KOPT-K1 (cell line): ENCODE data around the gene GDA.
"Not testable (repeated sequence)": the region's sequence is repeated elsewhere in the genome, so short reads cannot be mapped to it uniquely, and the experiment has no call there.

Experiments
- H3K27ac ChIP-seq: fragments of 200-600 bp; sonication (generic); 2 replicates; pipeline ENCODE4 v1.5.1; 2016; ENCODE audit warnings: antibody characterized with exemption, mild to moderate bottlenecking, low read depth, low read length; ENCODE audit not compliant: poor library complexity, severe bottlenecking
- H3K36me3 ChIP-seq: fragments of 200-600 bp; sonication (generic); 2 replicates; pipeline ENCODE4 v1.5.1; 2017; ENCODE audit warnings: antibody characterized with exemption, mild to moderate bottlenecking, low read length, moderate library complexity; ENCODE audit not compliant: insufficient read depth
- H3K9me3 ChIP-seq: fragments of 200-600 bp; sonication (generic); 2 replicates; pipeline ENCODE4 v1.5.1; 2017; ENCODE audit warnings: antibody characterized with exemption, low read length, mild to moderate bottlenecking; ENCODE audit not compliant: insufficient read depth, poor library complexity, severe bottlenecking

GDA gene

GRCh38 chr9:72270359-72270758 lies 121.1 kb downstream of the GDA start:
- H3K36me3 ChIP-seq, H3K27ac ChIP-seq, H3K9me3 ChIP-seq: not testable (repeated sequence)

GRCh38 chr9:72271613-72272478 lies 122.6 kb downstream of the GDA start:
- no peaks in the 10 kb centered on the region for H3K9me3 ChIP-seq
- no peaks in the 10 kb centered on the region for H3K36me3 ChIP-seq
- H3K27ac ChIP-seq = no peak overlapping the region

- Histone ChIP-seq H3K27ac (no peak overlapping the region), H3K36me3 (no peaks in the 10 kb centered on the region), H3K9me3 (no peaks in the 10 kb centered on the region)
These were observed 125.2 kb downstream of the GDA start for GRCh38 chr9:72274441-72274840.

- Histone ChIP-seq H3K9me3 (no peaks in the 10 kb centered on the region), H3K36me3 (no peaks in the 10 kb centered on the region), H3K27ac (no peak overlapping the region)
These were observed 125.7 kb downstream of the GDA start for GRCh38 chr9:72274916-72275315.

GRCh38 chr9:72276429-72276828 lies 127.2 kb downstream of the GDA start:
- Histone ChIP-seq H3K27ac (no peak overlapping the region), H3K9me3 (no peaks in the 10 kb centered on the region), H3K36me3 (no peaks in the 10 kb centered on the region)

GRCh38 chr9:72278959-72279358 lies 129.7 kb downstream of the GDA start:
- H3K9me3 ChIP-seq = no peaks in the 10 kb centered on the region
- H3K36me3 ChIP-seq = no peaks in the 10 kb centered on the region
- no peak overlapping the region for H3K27ac ChIP-seq

- Histone ChIP-seq H3K36me3 (no peaks in the 10 kb centered on the region), H3K27ac (no peak overlapping the region), H3K9me3 (no peaks in the 10 kb centered on the region)
These were observed 131.8 kb downstream of the GDA start for GRCh38 chr9:72280913-72281500.

- no peaks in the 10 kb centered on the region for H3K36me3 ChIP-seq
- H3K27ac ChIP-seq = no peak overlapping the region
- no peaks in the 10 kb centered on the region for H3K9me3 ChIP-seq
These were observed 140.2 kb downstream of the GDA start for GRCh38 chr9:72289401-72289800.

GRCh38 chr9:72290311-72290710 lies 141.1 kb downstream of the GDA start:
- H3K9me3 ChIP-seq = no peaks in the 10 kb centered on the region
- no peaks in the 10 kb centered on the region for H3K36me3 ChIP-seq
- no peak overlapping the region for H3K27ac ChIP-seq

GRCh38 chr9:72291576-72291975 lies 142.3 kb downstream of the GDA start:
- not testable (repeated sequence) for H3K9me3 ChIP-seq, H3K36me3 ChIP-seq, H3K27ac ChIP-seq

GRCh38 chr9:72292256-72292682 lies 143.0 kb downstream of the GDA start:
- Histone ChIP-seq H3K27ac (no peak overlapping the region), H3K36me3 (no peaks in the 10 kb centered on the region), H3K9me3 (no peaks in the 10 kb centered on the region)

- Histone ChIP-seq H3K9me3 (no peaks in the 10 kb centered on the region), H3K36me3 (no peaks in the 10 kb centered on the region), H3K27ac (no peak overlapping the region)
These were observed 143.8 kb downstream of the GDA start for GRCh38 chr9:72292874-72293607.

GRCh38 chr9:72294936-72295335 lies 145.7 kb downstream of the GDA start:
- Histone ChIP-seq H3K36me3 (no peaks in the 10 kb centered on the region), H3K27ac (no peak overlapping the region), H3K9me3 (no peaks in the 10 kb centered on the region)

GRCh38 chr9:72297516-72297915 lies 148.3 kb downstream of the GDA start:
- no peak overlapping the region for H3K27ac ChIP-seq
- no peaks in the 10 kb centered on the region for H3K36me3 ChIP-seq
- H3K9me3 ChIP-seq = no peaks in the 10 kb centered on the region

- Histone ChIP-seq H3K9me3 (no peaks in the 10 kb centered on the region), H3K27ac (no peak overlapping the region), H3K36me3 (no peaks in the 10 kb centered on the region)
These were observed 149.9 kb downstream of the GDA start for GRCh38 chr9:72299017-72299603.
